T-helper 1 cell treated with Interleukin-12 subunit alpha and Interleukin-12 subunit beta and Interleukin-4 antibody, amounts not matched to agents 30 μg/mL and 1 μg/mL, for 36 hours (primary cell): ENCODE results near the gene CDKN1C.

Experiments used
- H3K27ac Mint-ChIP-seq: one replicate; pipeline ENCODE4 v1.8.0; 2021; ENCODE audit warnings: mild to moderate bottlenecking, mixed read lengths
- H3K27me3 Mint-ChIP-seq: one replicate; pipeline ENCODE4 v1.8.0; 2021; ENCODE audit warnings: low read depth, mixed read lengths
- H3K36me3 Mint-ChIP-seq: one replicate; pipeline ENCODE4 v1.8.0; 2021; ENCODE audit warnings: low read depth, mixed read lengths
- H3K4me1 Mint-ChIP-seq: one replicate; pipeline ENCODE4 v1.8.0; 2021; ENCODE audit warnings: low read depth, mixed read lengths
- H3K4me3 Mint-ChIP-seq: one replicate; pipeline ENCODE4 v1.8.0; 2021; ENCODE audit warnings: mild to moderate bottlenecking, moderate library complexity, mixed read lengths
- H3K9me3 Mint-ChIP-seq: one replicate; pipeline ENCODE4 v1.8.0; 2021; ENCODE audit warnings: mixed read lengths

The CDKN1C gene

GRCh38 chr11:2890466-2891294 is 5.1 kb upstream of the CDKN1C start:
- no peak overlapping the region for H3K4me3 Mint-ChIP-seq
- no peaks in the 10 kb centered on the region for H3K36me3 Mint-ChIP-seq
- peaks cover 7% of the 10 kb centered on the region for H3K4me1 Mint-ChIP-seq
- H3K27me3 Mint-ChIP-seq: peaks cover 10% of the 10 kb centered on the region
- H3K27ac Mint-ChIP-seq: no peak overlapping the region
- H3K9me3 Mint-ChIP-seq: no peaks in the 10 kb centered on the region

GRCh38 chr11:2889362-2890273 is 4.0 kb upstream of the CDKN1C start:
- Mint-ChIP-seq H3K4me3 (no peak overlapping the region), H3K4me1 (peaks cover 7% of the 10 kb centered on the region), H3K9me3 (no peaks in the 10 kb centered on the region), H3K27me3 (peaks cover 13% of the 10 kb centered on the region), H3K27ac (no peak overlapping the region), H3K36me3 (no peaks in the 10 kb centered on the region)

GRCh38 chr11:2888266-2888968 is 2.8 kb upstream of the CDKN1C start:
- H3K4me1 Mint-ChIP-seq: peaks cover 7% of the 10 kb centered on the region
- H3K27me3 Mint-ChIP-seq: peaks cover 16% of the 10 kb centered on the region
- H3K36me3 Mint-ChIP-seq: no peaks in the 10 kb centered on the region
- no peak overlapping the region for H3K4me3 Mint-ChIP-seq
- H3K9me3 Mint-ChIP-seq: no peaks in the 10 kb centered on the region
- H3K27ac Mint-ChIP-seq: no peak overlapping the region

GRCh38 chr11:2887515-2888195 is 2.1 kb upstream of the CDKN1C start:
- Mint-ChIP-seq H3K4me3 (no peak overlapping the region), H3K36me3 (no peaks in the 10 kb centered on the region), H3K4me1 (peaks cover 4% of the 10 kb centered on the region), H3K9me3 (no peaks in the 10 kb centered on the region), H3K27me3 (peaks cover 24% of the 10 kb centered on the region), H3K27ac (no peak overlapping the region)

- Mint-ChIP-seq H3K4me1 (peaks cover 2% of the 10 kb centered on the region), H3K27ac (no peak overlapping the region), H3K27me3 (peaks cover 30% of the 10 kb centered on the region), H3K4me3 (peak overlapping the region; percentile 73), H3K36me3 (no peaks in the 10 kb centered on the region), H3K9me3 (no peaks in the 10 kb centered on the region)
These were observed 1.4 kb upstream of the CDKN1C start for GRCh38 chr11:2886936-2887335.

- peaks cover 30% of the 10 kb centered on the region for H3K27me3 Mint-ChIP-seq
- no peaks in the 10 kb centered on the region for H3K36me3 Mint-ChIP-seq
- H3K9me3 Mint-ChIP-seq: no peaks in the 10 kb centered on the region
- H3K4me1 Mint-ChIP-seq: no peaks in the 10 kb centered on the region
- no peak overlapping the region for H3K27ac Mint-ChIP-seq
- peak overlapping the region; percentile 73 for H3K4me3 Mint-ChIP-seq
These were observed 768 bp upstream of the CDKN1C start for GRCh38 chr11:2886191-2886894.

GRCh38 chr11:2885017-2885677 is 428 bp downstream of the CDKN1C start:
- Mint-ChIP-seq H3K27ac (no peak overlapping the region), H3K27me3 (peaks cover 36% of the 10 kb centered on the region), H3K9me3 (no peaks in the 10 kb centered on the region), H3K4me1 (no peaks in the 10 kb centered on the region), H3K36me3 (no peaks in the 10 kb centered on the region), H3K4me3 (peak overlapping the region; percentile 87)

GRCh38 chr11:2883979-2884815 is 1.4 kb downstream of the CDKN1C start:
- no peaks in the 10 kb centered on the region for H3K36me3 Mint-ChIP-seq
- no peak overlapping the region for H3K4me3 Mint-ChIP-seq
- H3K27me3 Mint-ChIP-seq: peaks cover 36% of the 10 kb centered on the region
- no peak overlapping the region for H3K27ac Mint-ChIP-seq
- H3K9me3 Mint-ChIP-seq: no peaks in the 10 kb centered on the region
- no peaks in the 10 kb centered on the region for H3K4me1 Mint-ChIP-seq

- Mint-ChIP-seq H3K36me3 (no peaks in the 10 kb centered on the region), H3K27me3 (peaks cover 36% of the 10 kb centered on the region), H3K4me3 (peak overlapping the region; percentile 4), H3K27ac (no peak overlapping the region), H3K4me1 (no peaks in the 10 kb centered on the region), H3K9me3 (no peaks in the 10 kb centered on the region)
These were observed 2.0 kb downstream of the CDKN1C start for GRCh38 chr11:2883640-2883978.

GRCh38 chr11:2882396-2883110 is 3.0 kb downstream of the CDKN1C start:
- H3K36me3 Mint-ChIP-seq: no peaks in the 10 kb centered on the region
- H3K4me1 Mint-ChIP-seq: no peaks in the 10 kb centered on the region
- peak overlapping the region; percentile 8 for H3K4me3 Mint-ChIP-seq
- H3K27ac Mint-ChIP-seq: no peak overlapping the region
- peaks cover 36% of the 10 kb centered on the region for H3K27me3 Mint-ChIP-seq
- H3K9me3 Mint-ChIP-seq: no peaks in the 10 kb centered on the region

GRCh38 chr11:2881981-2882375 is 3.6 kb downstream of the CDKN1C start:
- peaks cover 31% of the 10 kb centered on the region for H3K27me3 Mint-ChIP-seq
- no peaks in the 10 kb centered on the region for H3K9me3 Mint-ChIP-seq
- H3K4me3 Mint-ChIP-seq: no peak overlapping the region
- no peaks in the 10 kb centered on the region for H3K4me1 Mint-ChIP-seq
- H3K27ac Mint-ChIP-seq: no peak overlapping the region
- H3K36me3 Mint-ChIP-seq: no peaks in the 10 kb centered on the region
